Mammary epithelial cell (primary cell): Measurements from ENCODE around the gene CFAP210.

Source experiments
- CTCF ChIP-seq, 2 donors: IDR thresholded peaks in 1 of 2; conservative IDR thresholded peaks in 1 of 2; 2 replicates each; pipeline ENCODE4 v1.5.1; 2011 to 2012; ENCODE audit warnings: inconsistent platforms in 2 of 2, low read length in 2 of 2, mild to moderate bottlenecking in 2 of 2, control low read depth in 1 of 2, low read depth in 1 of 2; ENCODE audit not compliant: insufficient read depth in 1 of 2; ENCODE audit errors: extremely low read depth in 1 of 2
- EZH2 ChIP-seq: IDR thresholded peaks from 2 replicates; pipeline ENCODE4 v1.6.1; 2012; ENCODE audit warnings: low read length, inconsistent platforms, borderline replicate concordance

- TF ChIP-seq CTCF (conservative IDR thresholded peaks at IDR 0.05 in 1 of 2, IDR thresholded peaks at IDR 0.05 in 1 of 2; ENCODE audit: extremely low read depth in 1 of 2, insufficient read depth in 1 of 2, low read depth in 1 of 2, low read length in 2 of 2), result no peak
- TF ChIP-seq EZH2, result no peak
These were observed 17.4 kb downstream of the CFAP210 start for GRCh38 chr2:169676850-169677249.
